GM18861 (cell line): ENCODE results near the gene SLC44A3.

Experiments used
- ATAC-seq: cut with Tn5 transposase; IDR thresholded peaks from one replicate; pipeline ENCODE4 v1.9.1; 2021; ENCODE audit not compliant: unreplicated experiment

The SLC44A3 gene

DNA sequence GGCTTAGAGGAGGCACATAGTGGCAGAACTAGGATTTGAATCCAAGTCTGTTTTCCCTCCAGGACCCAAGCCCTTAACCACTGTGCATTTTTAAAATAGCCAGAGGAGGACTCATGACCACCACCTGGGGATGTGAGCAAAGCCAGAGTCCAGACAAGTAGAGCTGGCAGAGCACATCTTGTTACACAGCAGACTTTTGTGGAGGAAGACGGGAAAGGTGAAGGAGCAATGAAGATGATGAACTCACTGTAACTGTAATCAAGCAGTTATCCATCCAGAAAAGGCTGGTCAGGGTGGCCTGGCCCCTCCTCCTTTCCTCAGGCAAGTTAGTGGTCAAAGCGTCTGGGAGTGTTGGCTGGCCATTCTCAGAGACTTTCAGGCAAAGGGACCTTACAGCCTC, 50.9 kb downstream of the SLC44A3 start:
- ATAC-seq, result no peak

GRCh38 chr1:94872771-94873495, 52.8 kb downstream of the SLC44A3 start:
- no peak for ATAC-seq

GRCh38 chr1:94873520-94874351, 53.6 kb downstream of the SLC44A3 start:
- no peak for ATAC-seq

- no peak for ATAC-seq
Observed at GRCh38 chr1:94874423-94874822, 54.3 kb downstream of the SLC44A3 start.

DNA sequence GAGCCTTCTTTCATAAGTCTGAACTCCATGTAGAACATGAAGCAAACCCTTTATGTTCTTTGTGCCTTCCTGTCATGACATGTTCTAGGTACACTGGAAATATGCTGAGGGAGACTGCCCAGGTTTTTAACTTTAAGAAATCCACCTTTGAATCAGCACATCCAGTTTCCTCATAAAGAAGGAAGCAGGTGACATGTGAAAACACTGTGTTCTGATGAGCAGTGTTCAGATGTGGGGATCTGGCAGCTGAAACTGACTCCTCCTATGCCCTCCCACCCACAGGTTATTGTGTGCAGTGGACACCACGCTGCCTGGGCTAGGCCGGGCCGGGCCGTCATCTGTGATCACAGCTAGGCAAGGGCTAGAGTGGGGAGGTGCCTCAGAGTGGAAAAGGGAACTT, 55.6 kb downstream of the SLC44A3 start:
- ATAC-seq, result no peak

DNA sequence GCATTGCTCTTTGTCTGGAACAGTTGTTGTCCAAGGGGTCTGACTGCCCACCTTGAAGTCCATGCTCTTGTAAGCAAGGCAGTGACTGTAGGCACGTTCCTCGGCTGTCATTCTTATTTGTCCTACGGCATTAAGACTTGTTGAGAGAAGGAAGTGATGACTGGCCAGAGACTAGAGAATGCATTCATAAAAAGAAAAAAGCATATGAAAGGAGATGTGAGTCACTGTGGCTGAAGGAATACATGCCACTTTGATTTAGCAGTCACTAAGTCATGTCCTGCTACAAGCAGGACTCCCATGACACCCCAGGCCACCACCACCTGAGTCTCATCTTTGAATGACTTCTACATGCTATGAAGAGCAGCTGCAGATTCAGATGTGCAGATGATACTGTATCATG, 56.2 kb downstream of the SLC44A3 start:
- ATAC-seq, result no peak

- no peak for ATAC-seq
Observed at GRCh38 chr1:94878329-94878728, 58.2 kb downstream of the SLC44A3 start.

- peak; percentile 48 for ATAC-seq
Observed at GRCh38 chr1:94883691-94884090, 63.5 kb downstream of the SLC44A3 start.

DNA sequence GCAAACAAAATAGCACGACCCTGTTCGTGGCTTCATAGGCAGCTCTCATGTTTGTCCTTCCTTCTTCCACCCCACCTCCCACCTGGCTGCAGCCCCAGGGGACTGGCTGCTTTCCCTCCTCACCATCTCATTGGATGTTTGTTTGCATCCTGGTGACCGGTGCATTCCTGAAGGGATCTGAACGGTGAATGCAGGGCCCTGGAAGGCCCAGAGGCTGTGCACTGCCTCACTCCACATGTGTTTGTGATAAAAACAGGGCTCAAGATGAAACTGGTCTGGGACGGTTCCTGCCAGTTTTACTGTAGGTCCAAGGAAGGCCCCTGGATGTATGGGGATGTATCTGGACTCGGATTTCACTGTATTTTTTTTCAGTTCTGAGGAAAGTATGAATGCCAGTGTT, 63.9 kb downstream of the SLC44A3 start:
- no peak for ATAC-seq

DNA sequence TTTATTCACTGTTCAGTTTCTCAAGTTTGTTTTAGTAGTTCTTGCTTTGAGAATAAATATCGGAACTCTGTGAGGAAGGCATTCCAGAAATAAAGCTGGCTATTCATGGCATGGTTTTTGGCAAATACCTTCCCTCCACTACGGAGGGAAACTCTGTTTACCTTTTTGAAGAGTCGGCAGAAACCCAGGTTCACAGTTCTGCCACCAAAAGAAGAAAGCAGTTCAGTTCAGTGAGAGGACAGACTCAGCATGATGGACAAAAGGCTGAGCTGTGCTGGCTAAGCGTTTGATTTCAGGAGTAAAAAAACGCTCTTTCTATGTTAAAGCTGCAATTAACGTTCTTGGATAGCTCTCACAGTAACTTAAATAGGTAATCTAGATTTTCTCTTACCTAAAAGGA, 64.3 kb downstream of the SLC44A3 start:
- ATAC-seq, result no peak

- ATAC-seq, result no peak
Observed at GRCh38 chr1:94886361-94886760, 66.2 kb downstream of the SLC44A3 start.

GRCh38 chr1:94887106-94887505, 66.9 kb downstream of the SLC44A3 start:
- ATAC-seq, result no peak

DNA sequence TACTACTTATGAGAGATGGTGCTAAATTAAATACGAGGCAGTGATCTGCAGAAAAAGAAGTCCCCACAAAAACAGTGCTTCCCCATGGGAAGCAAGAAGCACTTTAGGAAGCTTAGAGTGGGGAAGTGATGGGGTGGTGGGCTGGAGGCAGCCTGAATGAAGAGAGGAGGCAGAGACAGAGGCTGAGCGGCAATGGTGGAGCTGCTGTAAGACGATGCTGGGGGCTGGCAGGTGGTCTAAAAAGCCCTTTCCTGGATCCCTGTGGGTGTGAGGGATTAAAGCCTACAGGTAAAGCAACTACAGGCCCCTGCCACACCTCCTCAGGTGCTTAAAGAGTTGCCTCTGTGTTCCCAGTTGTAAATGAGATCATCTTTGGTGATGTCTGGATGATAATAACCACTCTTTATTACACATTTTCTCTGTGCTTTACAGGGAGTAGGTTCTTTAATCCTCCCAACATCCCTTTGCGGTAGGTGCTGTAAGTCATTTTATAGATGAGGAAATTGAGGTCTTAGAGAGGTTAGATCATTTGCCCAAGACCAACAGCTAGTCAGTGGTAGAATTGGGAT, 67.5 kb downstream of the SLC44A3 start:
- no peak for ATAC-seq

GRCh38 chr1:94888201-94888600, 68.0 kb downstream of the SLC44A3 start:
- ATAC-seq, result no peak

- ATAC-seq, result no peak
Observed at GRCh38 chr1:94892604-94893254, 72.6 kb downstream of the SLC44A3 start.

DNA sequence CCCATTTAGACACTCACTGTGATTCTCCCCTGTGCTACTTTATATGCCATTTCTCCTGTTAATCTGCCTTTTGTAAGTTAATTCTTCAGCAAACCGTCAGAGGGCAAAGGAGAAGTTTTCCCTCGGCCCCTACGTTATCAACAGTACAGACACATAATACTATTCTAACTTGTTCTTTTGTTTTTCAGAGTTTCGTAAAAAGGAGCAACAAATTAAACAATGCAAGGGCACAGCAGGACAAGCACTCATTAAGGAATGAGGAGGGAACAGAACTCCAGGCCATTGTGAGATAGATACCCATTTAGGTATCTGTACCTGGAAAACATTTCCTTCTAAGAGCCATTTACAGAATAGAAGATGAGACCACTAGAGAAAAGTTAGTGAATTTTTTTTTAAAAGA, 74.5 kb downstream of the SLC44A3 start:
- ATAC-seq, result no peak

- no peak for ATAC-seq
Observed at GRCh38 chr1:94895518-94895917, 75.4 kb downstream of the SLC44A3 start.

GRCh38 chr1:94898491-94899385, 78.6 kb downstream of the SLC44A3 start:
- ATAC-seq, result no peak

DNA sequence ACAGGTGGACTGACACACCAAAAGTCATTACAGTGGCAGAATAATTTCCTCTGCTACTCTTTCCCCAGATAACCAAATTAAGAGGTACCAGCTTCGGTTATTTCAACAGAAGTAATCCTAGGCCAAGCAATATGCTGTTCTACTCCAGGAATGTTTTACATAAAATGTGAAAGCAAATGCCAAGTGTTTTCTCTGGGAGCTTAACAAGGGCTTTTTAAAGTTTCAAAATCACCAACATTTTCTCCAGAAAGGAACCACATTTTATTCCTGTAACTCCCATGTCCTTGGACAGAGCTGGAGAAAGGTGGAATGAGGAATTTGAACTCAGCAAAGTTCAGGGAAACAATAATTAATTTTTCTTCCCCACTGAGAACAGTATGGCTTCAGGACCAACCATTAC, 79.6 kb downstream of the SLC44A3 start:
- ATAC-seq, result no peak

DNA sequence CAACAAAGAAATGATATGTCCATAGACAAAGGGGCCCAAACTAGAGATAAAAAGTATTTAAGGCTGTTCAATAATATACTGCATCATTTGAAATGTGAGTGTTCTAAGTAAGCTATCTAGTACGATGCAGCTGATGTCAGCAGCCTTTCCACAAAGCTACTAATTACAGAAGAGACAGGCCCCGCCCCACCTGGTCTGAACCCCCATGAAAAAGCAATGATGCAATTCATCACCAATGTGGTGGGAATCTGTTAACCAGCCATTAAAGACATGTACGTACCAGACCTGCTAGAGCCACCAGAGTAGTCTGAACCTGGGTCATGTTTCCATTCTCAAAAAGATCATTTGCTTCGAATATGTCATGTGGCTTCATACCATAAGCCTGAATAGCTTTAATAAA, 81.7 kb downstream of the SLC44A3 start:
- ATAC-seq, result no peak
